H1 (cell line): ENCODE results near the gene WSCD2. TPM values are rescaled to one million over a fixed set of nuclear protein-coding genes. Genes with fewer than 3 reads are reported as not detected.

Experiments used
- CTCF ChIA-PET: fragments of 300-600 bp; sonication (Branson Sonifier 250); formaldehyde crosslinking; loops from one replicate; lab custom pipeline; 2021; ENCODE audit not compliant: partially characterized antibody; lab: Charles Lee
- POLR2A ChIA-PET: fragments of 300-600 bp; sonication (Branson Sonifier 250); formaldehyde crosslinking; loops from one replicate; lab custom pipeline; 2021; ENCODE audit warnings: inconsistent platforms; ENCODE audit not compliant: partially characterized antibody; lab: Charles Lee
- DNase-seq, 2 experiments: peaks; one replicate each; pipeline versions ENCODE4 v3.0.0 to v3.0.0-alpha.2; 2010 to 2022; ENCODE audit warnings: low spot score in 2 of 2, low read depth in 1 of 2, mixed read lengths in 1 of 2
- FAIRE-seq: peaks from 2 replicates; lab custom pipeline; 2011; peaks lifted over from hg19 to GRCh38; lab: Jason Lieb, UNC
- H2AFZ ChIP-seq: 2 replicates; pipeline ENCODE4 v1.8.1; 2012; ENCODE audit warnings: low read length, inconsistent platforms
- H2AK5ac ChIP-seq: 2 replicates; pipeline ENCODE4 v1.6.1; 2013; ENCODE audit warnings: low read depth, low read length
- H2BK120ac ChIP-seq: replicated peaks from 2 replicates; pipeline ENCODE3; 2013; ENCODE audit warnings: low read depth, low read length, inconsistent platforms
- H2BK12ac ChIP-seq: 2 replicates; pipeline ENCODE4 v1.6.1; 2013; ENCODE audit warnings: low read depth, low read length
- H2BK15ac ChIP-seq: 2 replicates; pipeline ENCODE4 v1.6.1; 2013; ENCODE audit warnings: low read length
- H2BK20ac ChIP-seq: 2 replicates; pipeline ENCODE4 v1.6.1; 2013; ENCODE audit warnings: low read length
- H2BK5ac ChIP-seq: 2 replicates; pipeline ENCODE4 v1.6.1; 2013; ENCODE audit warnings: low read depth, low read length
- H3K14ac ChIP-seq: 2 replicates; pipeline ENCODE4 v1.6.1; 2013; ENCODE audit warnings: inconsistent platforms; ENCODE audit not compliant: insufficient read length
- H3K18ac ChIP-seq: 2 replicates; pipeline ENCODE4 v1.6.1; 2013; ENCODE audit warnings: low read length; ENCODE audit errors: extremely low read depth
- H3K23ac ChIP-seq: 2 replicates; pipeline ENCODE4 v1.6.1; 2013; ENCODE audit warnings: inconsistent platforms; ENCODE audit not compliant: insufficient read length
- H3K23me2 ChIP-seq: 2 replicates; pipeline ENCODE4 v1.6.1; 2013; ENCODE audit warnings: low read depth, low read length
- H3K27ac ChIP-seq: 2 replicates; pipeline ENCODE4 v1.6.1; 2011; ENCODE audit warnings: low read depth, low read length, inconsistent platforms
- H3K27me3 ChIP-seq, 4 experiments: replicated peaks in 1 of 4; 1 replicate in 1 of 4; 2 replicates in 3 of 4; pipeline versions ENCODE4 v1.6.1 to v1.8.1; 2011 to 2013; ENCODE audit warnings: low read length in 3 of 4, mild to moderate bottlenecking in 3 of 4, inconsistent platforms in 2 of 4, mixed read lengths in 2 of 4, moderate library complexity in 1 of 4; ENCODE audit not compliant: control insufficient read depth in 3 of 4, insufficient read depth in 3 of 4; ENCODE audit errors: extremely low read depth in 1 of 4
- H3K36me3 ChIP-seq, 4 experiments: 2 replicates each; pipeline versions ENCODE4 v1.6.1 to v1.8.1; 2011 to 2013; ENCODE audit warnings: mild to moderate bottlenecking in 4 of 4, low read length in 3 of 4, moderate library complexity in 2 of 4, control low read depth in 1 of 4, inconsistent platforms in 1 of 4; ENCODE audit not compliant: insufficient read depth in 4 of 4, control insufficient read depth in 2 of 4
- H3K4ac ChIP-seq: replicated peaks from 2 replicates; pipeline ENCODE3; 2013; ENCODE audit warnings: low read length, low read depth, mixed read lengths, inconsistent platforms; ENCODE audit not compliant: insufficient read length
- H3K4me1 ChIP-seq, 4 experiments: replicated peaks in 1 of 4; 1 replicate in 1 of 4; 2 replicates in 3 of 4; pipeline versions ENCODE4 v1.6.1 to v1.8.1; 2011 to 2013; ENCODE audit warnings: low read length in 3 of 4, inconsistent platforms in 2 of 4, mixed read lengths in 1 of 4; ENCODE audit not compliant: insufficient read depth in 4 of 4, control insufficient read depth in 3 of 4
- H3K4me2 ChIP-seq, 2 experiments: 2 replicates each; pipeline versions ENCODE4 v1.6.1 to v1.8.1; 2011 to 2013; ENCODE audit warnings: low read depth in 2 of 2, low read length in 2 of 2, control low read depth in 1 of 2, inconsistent platforms in 1 of 2, mild to moderate bottlenecking in 1 of 2; ENCODE audit not compliant: insufficient read depth in 1 of 2
- H3K4me3 ChIP-seq, 4 experiments: fragments of 200-600, 300-600 bp in 1 of 4; sonication (generic), shearing (Covaris generic), sonication (Bioruptor Twin) in 1 of 4; 2 replicates each; pipeline versions ENCODE4 v1.5.1 to v1.8.1; 2011 to 2016; ENCODE audit warnings: low read length in 4 of 4, low read depth in 3 of 4, control low read depth in 2 of 4, inconsistent platforms in 2 of 4, mild to moderate bottlenecking in 2 of 4, mixed read lengths in 1 of 4, moderate library complexity in 1 of 4; ENCODE audit not compliant: insufficient read depth in 2 of 4; ENCODE audit errors: extremely low read depth in 1 of 4
- H3K56ac ChIP-seq: replicated peaks from 2 replicates; pipeline ENCODE3; 2013; ENCODE audit warnings: low read depth, mild to moderate bottlenecking, mixed read lengths, low read length, inconsistent platforms; ENCODE audit not compliant: insufficient read length
- H3K79me1 ChIP-seq: 2 replicates; pipeline ENCODE4 v1.6.1; 2013; ENCODE audit warnings: low read depth, low read length, control low read depth
- H3K79me2 ChIP-seq, 2 experiments: 2 replicates each; pipeline versions ENCODE4 v1.6.1 to v1.8.1; 2012 to 2013; ENCODE audit warnings: low read length in 2 of 2, mild to moderate bottlenecking in 2 of 2, inconsistent platforms in 1 of 2; ENCODE audit not compliant: insufficient read depth in 2 of 2, control insufficient read depth in 1 of 2
- H3K9ac ChIP-seq, 4 experiments: replicated peaks in 1 of 4; 1 replicate in 1 of 4; 2 replicates in 3 of 4; pipeline versions ENCODE4 v1.6.1 to v1.8.1; 2011 to 2013; ENCODE audit warnings: low read depth in 3 of 4, low read length in 3 of 4, control low read depth in 2 of 4, mild to moderate bottlenecking in 2 of 4, moderate library complexity in 2 of 4, inconsistent platforms in 1 of 4; ENCODE audit errors: extremely low read depth in 1 of 4
- H3K9me3 ChIP-seq, 2 experiments: 2 replicates each; pipeline versions ENCODE4 v1.6.1 to v1.8.1; 2012 to 2013; ENCODE audit warnings: mild to moderate bottlenecking in 2 of 2, moderate library complexity in 2 of 2, control low read depth in 1 of 2, inconsistent platforms in 1 of 2, low read depth in 1 of 2, low read length in 1 of 2, mixed read lengths in 1 of 2; ENCODE audit not compliant: insufficient read depth in 2 of 2
- H4K20me1 ChIP-seq, 2 experiments: replicated peaks in 1 of 2; 2 replicates each; pipeline versions ENCODE3 to v1.8.1; 2011 to 2013; ENCODE audit warnings: inconsistent platforms in 2 of 2, low read length in 2 of 2, mild to moderate bottlenecking in 1 of 2; ENCODE audit not compliant: insufficient read depth in 2 of 2, control insufficient read depth in 1 of 2
- H4K5ac ChIP-seq: 2 replicates; pipeline ENCODE4 v1.6.1; 2013; ENCODE audit warnings: low read length, low read depth, mixed read lengths, inconsistent platforms; ENCODE audit not compliant: insufficient read length
- H4K8ac ChIP-seq: 2 replicates; pipeline ENCODE4 v1.8.0; 2013; ENCODE audit warnings: mild to moderate bottlenecking, moderate library complexity, low read length, inconsistent platforms; ENCODE audit not compliant: insufficient read depth; ENCODE audit errors: extremely low read depth
- H4K91ac ChIP-seq: replicated peaks from 2 replicates; pipeline ENCODE3; 2013; ENCODE audit warnings: low read length, mixed read lengths, inconsistent platforms; ENCODE audit not compliant: insufficient read length
- BACH1 ChIP-seq: IDR thresholded peaks from 2 replicates; pipeline ENCODE4 v1.6.1; 2012; ENCODE audit warnings: low read length, improper control_type of control experiment
- BRCA1 ChIP-seq: IDR thresholded peaks from 2 replicates; pipeline ENCODE4 v1.6.1; 2012; ENCODE audit warnings: low read depth, low read length, improper control_type of control experiment
- CBX5 ChIP-seq: fragments of 300-800, 300-1000 bp; sonication (generic); IDR thresholded peaks from 2 replicates; pipeline ENCODE4 v1.7.1; 2016; ENCODE audit warnings: antibody characterized with exemption, low read length, low read depth
- CHD1 ChIP-seq: IDR thresholded peaks from 2 replicates; pipeline ENCODE4 v1.6.1; 2012; ENCODE audit warnings: low read depth, low read length, improper control_type of control experiment
- E2F6 ChIP-seq: IDR thresholded peaks from 2 replicates; pipeline ENCODE4 v1.6.1; 2012; ENCODE audit warnings: inconsistent platforms
- JUN ChIP-seq: IDR thresholded peaks from 2 replicates; pipeline ENCODE4 v1.6.1; 2011; ENCODE audit warnings: low read depth, mild to moderate bottlenecking, improper control_type of control experiment, low read length
- KDM1A ChIP-seq: fragments of 200-600, 300-600 bp; sonication (generic); IDR thresholded peaks from 2 replicates; pipeline ENCODE4 v1.7.1; 2016; ENCODE audit warnings: mild to moderate bottlenecking, low read length, borderline replicate concordance
- POLR2A ChIP-seq, 2 experiments: IDR thresholded peaks; 1 replicate in 1 of 2; 2 replicates in 1 of 2; pipeline ENCODE4 v1.6.1; 2011; ENCODE audit warnings: low read depth in 2 of 2, low read length in 2 of 2, mild to moderate bottlenecking in 2 of 2; ENCODE audit errors: control extremely low read depth in 1 of 2
- RNF2 ChIP-seq: fragments of 200-900, 300-1000 bp; sonication (generic); IDR thresholded peaks from 2 replicates; pipeline ENCODE4 v1.7.1; 2016; ENCODE audit warnings: borderline replicate concordance, low read depth, mild to moderate bottlenecking, antibody characterized with exemption, low read length; ENCODE audit not compliant: poor library complexity, severe bottlenecking; ENCODE audit errors: missing control alignments
- SIX5 ChIP-seq: IDR thresholded peaks from 2 replicates; pipeline ENCODE4 v1.6.1; 2011; ENCODE audit warnings: mild to moderate bottlenecking, low read depth, low read length
- SP1 ChIP-seq: IDR thresholded peaks from 2 replicates; pipeline ENCODE4 v1.6.1; 2011; ENCODE audit warnings: low read depth, low read length
- SUZ12 ChIP-seq: fragments of 200-600 bp; sonication (generic); IDR thresholded peaks from 2 replicates; pipeline ENCODE4 v1.6.1; 2012; ENCODE audit warnings: mild to moderate bottlenecking, inconsistent platforms, low read length, moderate library complexity, mixed read lengths
- polyA plus RNA-seq, 7 experiments: library from polyadenylated mRNA; depleted of rRNA in 3 of 7; stranded (reverse) in 5 of 7; unstranded in 2 of 7; fragments of >200 nt in 5 of 7; fragments of 200-250 nt in 2 of 7; gene quantifications; 1 replicate in 5 of 7; 2 replicates in 1 of 7; 4 replicates in 1 of 7; pipeline versions ENCODE4 v1.2.1 to v1.2.3, GENCODE V29; 2011 to 2013; ENCODE audit warnings: missing spikeins in 2 of 7, mixed read lengths in 2 of 7
- total RNA-seq: library from RNA; stranded (reverse); fragmentation: NEBNext Ultra II Directional; extraction: Animal tissue kit (Norgen Biotek cat#: 25700); gene quantifications from 2 replicates; pipeline ENCODE4 v1.2.1, GENCODE V29; 2021

The WSCD2 gene
- total and polyA plus RNA-seq, 2 of the 8 experiments (the other 6 are each of a cell fraction or from before 2014, with no cell fraction given), result 1.3 to 2.2 TPM

DNA sequence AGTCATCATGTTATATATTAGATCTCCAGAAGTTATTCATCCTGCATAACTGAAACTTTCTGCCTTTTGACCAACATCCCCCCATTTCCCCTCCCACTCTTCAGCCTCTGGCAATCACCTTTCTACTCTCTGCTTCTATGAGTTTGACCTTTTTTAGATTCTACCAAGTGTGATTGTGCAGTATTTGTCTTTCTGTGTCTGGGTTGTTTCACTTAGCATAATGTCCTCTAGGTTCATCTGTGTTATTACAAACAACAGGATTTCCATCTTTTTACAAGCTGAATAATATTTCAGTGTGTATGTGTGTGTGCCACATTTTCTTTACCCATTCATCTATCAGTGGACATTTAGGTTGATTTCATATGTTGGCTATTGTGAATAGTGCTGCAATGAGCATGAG lies 11.2 kb upstream of the WSCD2 start:
- Histone ChIP-seq H3K56ac (no peak overlapping the region), H2BK120ac (no peak overlapping the region), H3K27me3 (no peaks in the 10 kb centered on the region), H3K23me2 (no peaks in the 10 kb centered on the region; the same call in 1 of the 2 replicates), H3K18ac (no peak overlapping the region), H4K20me1 (no peaks in the 10 kb centered on the region), H4K91ac (no peak overlapping the region), H3K14ac (no peak overlapping the region), H3K9me3 (peaks cover 0 to 3% of the 10 kb centered on the region in 2 experiments; a peak in 2 of 4 replicates), H4K5ac (no peak overlapping the region), H4K8ac (no peak overlapping the region), H3K27ac (no peak overlapping the region), H3K4ac (no peak overlapping the region)
- no peak for FAIRE-seq
- TF ChIP-seq SUZ12 (no peak), SIX5 (no peak), E2F6 (no peak), CHD1 (no peak), SP1 (no peak), KDM1A (no peak), JUN (no peak), POLR2A (IDR thresholded peaks at IDR 0.05; ENCODE audit: control extremely low read depth in 1 of 2, low read depth in 2 of 2, low read length in 2 of 2) (no peak), RNF2 (no peak), BACH1 (no peak), CBX5 (no peak), BRCA1 (no peak)
- TF ChIP-seq, all 59 proteins: peak for 0
- POLR2A ChIA-PET, result interaction anchor here (0.9 kb wide), 1 partner anchor 12 kb away, joined by 3 read pairs; the partner anchor contains the start of gene WSCD2
- CTCF ChIA-PET, result interaction anchor here (0.9 to 4.8 kb wide), 2 partner anchors 13 to 339 kb away, joined by 3 to 19 read pairs; partner anchors contain the start of gene WSCD2
- no peak for DNase-seq
- no peak overlapping the region for H2BK20ac ChIP-seq
- H3K23ac ChIP-seq, result no peak overlapping the region
- H3K4me1 ChIP-seq, result peaks cover 3 to 13% (median 8%) of the 10 kb centered on the region in 4 experiments
- no peak overlapping the region for H2AFZ ChIP-seq
- H3K4me3 ChIP-seq, result no peak overlapping the region
- no peaks in the 10 kb centered on the region for H3K36me3 ChIP-seq
- H3K79me1 ChIP-seq, result no peaks in the 10 kb centered on the region
- H3K9ac ChIP-seq, result no peak overlapping the region
- H3K4me2 ChIP-seq, result no peak overlapping the region
- H2BK12ac ChIP-seq, result no peak overlapping the region
- no peaks in the 10 kb centered on the region for H3K79me2 ChIP-seq
- no peak overlapping the region for H2BK15ac ChIP-seq
- H2BK5ac ChIP-seq, result no peak overlapping the region
- no peak overlapping the region for H2AK5ac ChIP-seq
